Stimulated activated naive B cell treated with anti-CD40 and anti-IgM and Interleukin-4, amounts not matched to agents 10 μg/mL and 1 μg/mL and 100 μg/mL, for 72 hours (primary cell): ENCODE data around the gene DPM2.

Experiments
- ATAC-seq, 2 donors: fragments of 150-1000 bp; cut with Tn5 transposase; replicated peaks; 2 replicates each; pipeline ENCODE4 v1.10.0; 2021; ENCODE audit warnings: moderate library complexity in 1 of 2
- DNase-seq: peaks from one replicate; pipeline ENCODE4 v3.0.0; 2021
- H3K27ac Mint-ChIP-seq: one replicate; pipeline ENCODE4 v1.8.0; 2022; ENCODE audit warnings: mild to moderate bottlenecking, mixed read lengths
- H3K27me3 Mint-ChIP-seq, 2 donors: one replicate each; pipeline ENCODE4 v1.8.0; 2022; ENCODE audit warnings: mixed read lengths in 2 of 2
- H3K36me3 Mint-ChIP-seq, 2 donors: one replicate each; pipeline ENCODE4 v1.8.0; 2022; ENCODE audit warnings: mixed read lengths in 2 of 2, mild to moderate bottlenecking in 1 of 2
- H3K4me1 Mint-ChIP-seq, 2 donors: one replicate each; pipeline ENCODE4 v1.8.0; 2022; ENCODE audit warnings: mixed read lengths in 2 of 2, mild to moderate bottlenecking in 1 of 2
- H3K4me3 Mint-ChIP-seq, 2 donors: one replicate each; pipeline ENCODE4 v1.8.0; 2022; ENCODE audit warnings: mild to moderate bottlenecking in 2 of 2, mixed read lengths in 2 of 2, moderate library complexity in 1 of 2
- H3K9me3 Mint-ChIP-seq, 2 donors: one replicate each; pipeline ENCODE4 v1.8.0; 2022; ENCODE audit warnings: mixed read lengths in 2 of 2, mild to moderate bottlenecking in 1 of 2

DPM2 gene

GRCh38 chr9:127954831-127955293 is 17.2 kb upstream of the DPM2 start:
- no peak for DNase-seq
- Mint-ChIP-seq H3K36me3 (peaks cover 15 to 26% of the 10 kb centered on the region in 2 donors), H3K4me3 (no peak overlapping the region), H3K9me3 (peaks cover 2 to 4% of the 10 kb centered on the region in 2 donors), H3K27me3 (no peaks in the 10 kb centered on the region), H3K4me1 (peaks cover 28 to 55% of the 10 kb centered on the region in 2 donors), H3K27ac (peak overlapping the region; percentile 25)
- ATAC-seq = no peak

GRCh38 chr9:127953768-127954505 is 16.3 kb upstream of the DPM2 start:
- Mint-ChIP-seq H3K9me3 (no peaks in the 10 kb centered on the region), H3K4me1 (peaks cover 21 to 53% of the 10 kb centered on the region in 2 donors), H3K27me3 (no peaks in the 10 kb centered on the region), H3K4me3 (no peak overlapping the region), H3K36me3 (peaks cover 10 to 21% of the 10 kb centered on the region in 2 donors), H3K27ac (peak overlapping the region; percentile 79)
- DNase-seq = no peak
- ATAC-seq = no peak

DNA sequence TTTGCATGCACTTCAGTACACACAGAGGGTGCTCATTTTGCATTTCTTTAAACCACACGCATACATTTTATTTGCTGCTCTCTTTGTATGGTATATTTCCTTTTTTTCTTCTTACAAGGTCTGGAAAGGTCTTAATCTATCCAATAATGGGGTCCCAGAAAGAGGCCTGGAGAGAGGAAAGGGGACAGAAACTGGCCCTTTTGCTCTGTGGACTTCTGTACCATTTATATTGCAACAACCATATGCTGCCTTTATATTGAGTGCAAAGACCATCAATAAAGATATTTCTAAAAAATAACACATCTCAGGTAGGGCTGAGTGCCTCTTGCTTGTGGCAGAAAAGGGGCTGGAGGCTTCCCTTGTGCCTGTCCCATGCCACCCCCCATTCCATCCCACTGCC is 15.5 kb upstream of the DPM2 start:
- Mint-ChIP-seq H3K36me3 (peaks cover 11 to 22% of the 10 kb centered on the region in 2 donors), H3K27me3 (no peaks in the 10 kb centered on the region), H3K9me3 (no peaks in the 10 kb centered on the region), H3K4me1 (peaks cover 21 to 54% of the 10 kb centered on the region in 2 donors), H3K4me3 (no peak overlapping the region), H3K27ac (no peak overlapping the region)
- DNase-seq (no peak), ATAC-seq (no peak)

DNA sequence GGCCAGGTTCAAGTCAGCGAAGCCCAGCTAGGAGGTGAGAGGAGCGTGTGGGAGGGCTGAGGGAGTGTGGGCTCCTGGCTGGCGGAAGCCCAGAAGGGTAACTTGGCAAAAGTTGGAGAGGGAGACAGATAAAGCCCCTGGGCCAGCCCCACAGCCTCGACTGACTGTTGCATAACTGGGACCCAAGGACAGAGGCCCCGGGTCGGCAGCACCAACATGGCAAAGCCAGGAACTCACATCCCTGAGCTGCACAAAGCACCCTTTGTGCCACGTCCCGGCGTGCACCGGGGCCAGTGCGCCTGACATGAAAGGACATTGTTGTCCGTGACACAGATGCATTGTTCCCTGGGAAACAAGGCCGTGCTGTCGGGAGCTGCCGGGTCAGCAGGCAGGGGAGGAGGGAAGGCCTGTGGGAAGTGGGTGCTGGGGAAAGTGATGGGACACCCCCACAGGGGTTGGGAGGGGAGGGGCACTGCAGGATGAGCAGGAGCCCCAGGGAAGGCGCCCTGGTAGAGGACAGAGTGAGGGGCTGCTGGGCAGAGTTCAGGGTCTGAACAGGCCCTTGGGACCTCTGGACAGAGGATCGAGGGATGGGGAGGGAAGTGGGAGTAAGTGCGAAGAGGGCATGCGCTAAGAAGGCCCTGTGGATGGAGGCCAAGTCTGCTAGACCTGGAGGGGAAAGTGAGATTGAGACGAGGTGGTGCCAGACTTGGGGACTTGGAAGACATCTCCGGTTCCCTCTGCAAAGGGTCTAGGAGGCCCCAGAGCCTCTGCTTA is 13.0 kb upstream of the DPM2 start:
- H3K27ac Mint-ChIP-seq = no peak overlapping the region
- peaks cover 16 to 29% of the 10 kb centered on the region in 2 donors for H3K36me3 Mint-ChIP-seq
- H3K9me3 Mint-ChIP-seq = no peaks in the 10 kb centered on the region
- no peaks in the 10 kb centered on the region for H3K27me3 Mint-ChIP-seq
- no peak for ATAC-seq
- H3K4me3 Mint-ChIP-seq = no peak overlapping the region
- peaks cover 22 to 56% of the 10 kb centered on the region in 2 donors for H3K4me1 Mint-ChIP-seq
- no peak for DNase-seq

GRCh38 chr9:127949827-127950512 is 12.3 kb upstream of the DPM2 start:
- no peak for DNase-seq
- peaks cover 18 to 32% of the 10 kb centered on the region in 2 donors for H3K36me3 Mint-ChIP-seq
- peak overlapping the region; percentile 62 for H3K27ac Mint-ChIP-seq
- no peak overlapping the region for H3K4me3 Mint-ChIP-seq
- H3K4me1 Mint-ChIP-seq = peaks cover 18 to 52% of the 10 kb centered on the region in 2 donors
- ATAC-seq = no peak
- H3K9me3 Mint-ChIP-seq = no peaks in the 10 kb centered on the region
- H3K27me3 Mint-ChIP-seq = no peaks in the 10 kb centered on the region

GRCh38 chr9:127947841-127948710 is 10.4 kb upstream of the DPM2 start:
- Mint-ChIP-seq H3K9me3 (no peaks in the 10 kb centered on the region), H3K27ac (peak overlapping the region; percentile 59), H3K36me3 (peaks cover 25 to 45% of the 10 kb centered on the region in 2 donors), H3K4me3 (no peak overlapping the region), H3K27me3 (no peaks in the 10 kb centered on the region), H3K4me1 (peaks cover 20 to 51% of the 10 kb centered on the region in 2 donors)
- no peak for DNase-seq
- ATAC-seq = no peak

DNA sequence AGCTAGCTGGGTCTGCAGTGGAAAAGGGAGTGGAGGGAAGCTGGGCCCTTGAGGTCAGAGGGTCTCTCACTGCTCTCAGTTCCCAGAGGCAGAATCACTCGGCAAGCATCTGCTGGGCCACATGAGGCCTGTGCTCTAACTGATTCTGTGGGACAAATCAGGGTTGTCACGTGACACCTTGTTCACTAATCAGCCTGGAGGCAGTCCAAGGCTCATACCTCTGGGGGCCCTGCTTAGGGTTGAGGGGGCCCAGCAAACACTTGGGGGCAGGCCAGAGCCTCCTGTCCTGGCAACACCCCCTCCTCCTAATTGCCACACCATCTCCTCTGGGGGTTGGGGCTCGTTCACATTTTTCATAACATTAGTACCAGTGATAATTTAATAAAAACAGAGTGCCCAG is 9.1 kb upstream of the DPM2 start:
- DNase-seq = no peak
- Mint-ChIP-seq H3K27ac (no peak overlapping the region), H3K4me3 (no peak overlapping the region), H3K9me3 (no peaks in the 10 kb centered on the region), H3K36me3 (peaks cover 30 to 51% of the 10 kb centered on the region in 2 donors), H3K4me1 (peaks cover 28 to 56% of the 10 kb centered on the region in 2 donors), H3K27me3 (no peaks in the 10 kb centered on the region)
- no peak for ATAC-seq

DNA sequence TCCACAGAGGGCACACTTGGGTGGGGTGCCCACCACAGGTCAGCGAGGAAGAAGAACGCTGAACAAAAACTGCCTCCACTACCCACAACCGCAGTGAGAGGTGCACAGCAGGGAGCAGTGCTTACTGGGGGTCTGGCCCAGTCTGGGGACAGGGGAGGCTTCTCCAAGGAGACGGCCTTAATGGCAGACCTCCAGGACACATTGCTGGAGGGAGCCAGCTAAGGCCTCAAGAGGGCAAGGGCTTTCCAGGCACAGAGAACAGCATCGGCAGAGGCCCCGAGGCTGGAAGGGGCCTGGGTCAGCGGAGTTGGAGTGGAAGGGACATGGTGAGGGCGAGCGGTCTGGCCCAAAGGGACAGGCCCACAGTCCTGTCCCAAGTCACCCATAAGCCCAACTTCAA is 8.3 kb upstream of the DPM2 start:
- Mint-ChIP-seq H3K36me3 (peaks cover 30 to 51% of the 10 kb centered on the region in 2 donors), H3K4me3 (no peak overlapping the region), H3K9me3 (no peaks in the 10 kb centered on the region), H3K4me1 (peaks cover 28 to 54% of the 10 kb centered on the region in 2 donors), H3K27me3 (no peaks in the 10 kb centered on the region), H3K27ac (peak overlapping the region; percentile 85)
- DNase-seq (no peak), ATAC-seq (no peak)

DNA sequence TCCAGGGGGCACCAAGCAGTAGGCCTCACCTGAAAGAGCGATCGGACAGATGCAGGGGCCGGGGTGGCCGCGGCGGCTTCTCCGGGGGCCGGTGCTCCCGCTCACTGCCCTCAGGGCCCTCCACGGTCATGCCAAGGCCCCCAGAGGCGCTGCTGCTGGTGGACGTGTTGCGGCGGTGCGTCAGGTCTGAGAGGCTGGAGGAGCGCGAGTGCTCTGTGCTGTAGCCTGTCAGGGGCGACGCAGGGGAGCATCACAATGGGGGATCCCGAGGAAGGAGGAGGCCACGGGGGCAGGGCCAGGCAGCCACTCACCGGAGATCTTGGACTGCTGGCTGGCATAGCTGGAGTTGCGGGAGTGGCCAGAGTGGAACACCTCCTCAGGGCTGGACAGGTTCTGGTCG is 7.7 kb upstream of the DPM2 start:
- Mint-ChIP-seq H3K4me3 (no peak overlapping the region), H3K27me3 (no peaks in the 10 kb centered on the region), H3K27ac (peak overlapping the region; percentile 85), H3K36me3 (peaks cover 29 to 48% of the 10 kb centered on the region in 2 donors), H3K9me3 (no peaks in the 10 kb centered on the region), H3K4me1 (peaks cover 28 to 47% of the 10 kb centered on the region in 2 donors)
- no peak for DNase-seq
- ATAC-seq = no peak

DNA sequence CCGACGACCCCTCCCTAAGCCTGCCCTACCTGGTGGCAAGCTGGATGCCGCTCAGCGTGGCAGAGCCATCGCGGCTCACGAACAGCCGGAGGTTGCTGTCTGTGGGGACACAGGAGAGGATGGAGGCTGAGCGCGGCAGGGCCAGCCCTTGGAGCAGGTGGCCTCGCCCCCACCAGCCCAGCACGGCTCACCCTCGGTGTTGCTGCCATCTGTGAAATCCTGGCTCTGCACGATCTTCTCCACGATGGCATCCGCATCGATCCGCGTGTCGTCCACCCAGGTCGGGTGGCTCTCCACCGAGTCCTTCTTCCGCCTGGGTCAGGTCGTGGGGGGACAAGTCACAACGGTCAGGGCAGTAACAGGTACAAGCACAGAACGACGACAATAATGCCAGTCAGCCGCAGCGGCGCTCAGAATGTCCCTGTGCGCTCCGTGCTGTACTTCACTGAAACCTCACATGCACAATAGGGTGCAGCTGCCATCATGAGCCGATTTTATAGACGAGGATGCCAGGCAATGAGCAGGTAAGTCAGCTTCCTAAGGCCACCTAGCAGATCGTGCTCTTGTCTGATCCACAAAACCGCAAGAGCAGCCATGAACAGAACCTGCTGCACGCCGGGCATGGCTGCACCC is 7.0 kb upstream of the DPM2 start:
- Mint-ChIP-seq H3K9me3 (no peaks in the 10 kb centered on the region), H3K4me1 (peaks cover 28 to 43% of the 10 kb centered on the region in 2 donors), H3K4me3 (no peak overlapping the region), H3K27me3 (no peaks in the 10 kb centered on the region), H3K36me3 (peaks cover 25 to 44% of the 10 kb centered on the region in 2 donors), H3K27ac (no peak overlapping the region)
- ATAC-seq (no peak), DNase-seq (no peak)

DNA sequence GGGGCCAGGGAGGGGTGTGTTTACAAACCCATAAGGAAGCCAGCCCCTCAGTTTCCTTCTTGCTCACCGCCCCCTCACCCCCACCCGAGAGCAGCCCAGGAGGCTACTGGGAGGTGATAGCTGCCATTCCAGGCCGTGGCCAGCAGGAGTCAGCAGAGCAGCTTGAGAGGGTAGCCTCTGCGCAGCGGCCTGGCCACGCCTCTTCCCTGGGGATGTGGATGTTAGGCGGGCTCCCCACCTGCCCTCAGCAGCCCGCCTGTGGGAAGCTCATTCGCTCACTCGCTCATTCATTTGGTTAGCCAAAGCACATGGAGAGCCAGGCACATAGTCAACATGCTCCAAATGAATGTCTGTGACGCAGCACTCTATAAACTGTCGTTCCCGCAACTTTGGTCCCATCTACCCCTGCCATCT is 6.1 kb upstream of the DPM2 start:
- Mint-ChIP-seq H3K27ac (peak overlapping the region; percentile 83), H3K27me3 (no peaks in the 10 kb centered on the region), H3K4me3 (peak overlapping the region in 1 of 2 donors; percentile 9), H3K9me3 (no peaks in the 10 kb centered on the region), H3K4me1 (peaks cover 27 to 35% of the 10 kb centered on the region in 2 donors), H3K36me3 (peaks cover 23 to 39% of the 10 kb centered on the region in 2 donors)
- ATAC-seq (peak; percentile 84 to 90), DNase-seq (peak; percentile 71)

DNA sequence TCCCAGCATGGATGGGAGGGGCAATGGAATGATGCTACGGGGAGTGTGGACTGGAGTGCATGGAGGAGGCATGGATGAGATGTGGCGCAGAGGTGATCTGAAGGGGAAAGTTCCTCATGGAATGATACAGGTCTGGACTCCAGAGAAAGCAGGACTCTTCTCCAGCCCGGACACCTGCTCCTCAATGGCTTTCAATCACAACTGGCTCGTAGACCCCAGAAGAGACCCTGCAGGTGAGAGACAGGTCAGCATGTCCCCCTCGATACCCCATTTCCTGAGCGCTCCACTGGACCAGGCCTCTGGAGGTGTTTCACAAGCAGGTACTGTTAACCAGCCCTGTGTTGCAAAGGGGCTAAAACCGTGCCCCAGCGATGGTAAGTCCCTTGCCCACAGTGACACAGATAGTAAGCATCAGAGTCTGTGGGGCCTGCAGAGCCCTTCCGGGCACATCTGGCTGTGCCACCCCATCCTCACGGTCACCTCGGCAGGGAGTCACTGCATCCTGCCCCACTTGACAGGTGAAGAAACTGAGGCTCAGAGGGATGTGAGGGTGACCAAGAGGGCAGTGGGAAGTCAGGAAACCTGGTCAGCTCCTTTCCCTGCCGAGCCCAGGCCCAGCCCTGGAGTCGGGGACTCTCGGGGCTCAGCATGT is 5.5 kb upstream of the DPM2 start:
- H3K4me1 Mint-ChIP-seq = peaks cover 26 to 36% of the 10 kb centered on the region in 2 donors

More for the DNA sequence above, 5.5 kb upstream of the DPM2 start:
- H3K9me3 Mint-ChIP-seq = no peaks in the 10 kb centered on the region
- peaks cover 19 to 35% of the 10 kb centered on the region in 2 donors for H3K36me3 Mint-ChIP-seq
- ATAC-seq (peak; percentile 21 to 41), DNase-seq (no peak)
- H3K27ac Mint-ChIP-seq = peak overlapping the region; percentile 84
- H3K27me3 Mint-ChIP-seq = no peaks in the 10 kb centered on the region
- peak overlapping the region in 1 of 2 donors; percentile 44 for H3K4me3 Mint-ChIP-seq
